GM12874 (cell line): Measurements from ENCODE around the gene GUK1.

Source experiments
- TF ChIP-seq, protein P1 (sequence below): IDR thresholded peaks from 2 replicates; pipeline ENCODE4 v1.5.1; 2011; ENCODE audit warnings: low read depth, mild to moderate bottlenecking, control low read depth, low read length, moderate library complexity; ENCODE audit not compliant: insufficient read depth

Gene GUK1

GRCh38 chr1:228095938-228096337 is 44.1 kb upstream of the GUK1 start:
- TF ChIP-seq, protein P1, sequence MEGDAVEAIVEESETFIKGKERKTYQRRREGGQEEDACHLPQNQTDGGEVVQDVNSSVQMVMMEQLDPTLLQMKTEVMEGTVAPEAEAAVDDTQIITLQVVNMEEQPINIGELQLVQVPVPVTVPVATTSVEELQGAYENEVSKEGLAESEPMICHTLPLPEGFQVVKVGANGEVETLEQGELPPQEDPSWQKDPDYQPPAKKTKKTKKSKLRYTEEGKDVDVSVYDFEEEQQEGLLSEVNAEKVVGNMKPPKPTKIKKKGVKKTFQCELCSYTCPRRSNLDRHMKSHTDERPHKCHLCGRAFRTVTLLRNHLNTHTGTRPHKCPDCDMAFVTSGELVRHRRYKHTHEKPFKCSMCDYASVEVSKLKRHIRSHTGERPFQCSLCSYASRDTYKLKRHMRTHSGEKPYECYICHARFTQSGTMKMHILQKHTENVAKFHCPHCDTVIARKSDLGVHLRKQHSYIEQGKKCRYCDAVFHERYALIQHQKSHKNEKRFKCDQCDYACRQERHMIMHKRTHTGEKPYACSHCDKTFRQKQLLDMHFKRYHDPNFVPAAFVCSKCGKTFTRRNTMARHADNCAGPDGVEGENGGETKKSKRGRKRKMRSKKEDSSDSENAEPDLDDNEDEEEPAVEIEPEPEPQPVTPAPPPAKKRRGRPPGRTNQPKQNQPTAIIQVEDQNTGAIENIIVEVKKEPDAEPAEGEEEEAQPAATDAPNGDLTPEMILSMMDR = no peak

DNA sequence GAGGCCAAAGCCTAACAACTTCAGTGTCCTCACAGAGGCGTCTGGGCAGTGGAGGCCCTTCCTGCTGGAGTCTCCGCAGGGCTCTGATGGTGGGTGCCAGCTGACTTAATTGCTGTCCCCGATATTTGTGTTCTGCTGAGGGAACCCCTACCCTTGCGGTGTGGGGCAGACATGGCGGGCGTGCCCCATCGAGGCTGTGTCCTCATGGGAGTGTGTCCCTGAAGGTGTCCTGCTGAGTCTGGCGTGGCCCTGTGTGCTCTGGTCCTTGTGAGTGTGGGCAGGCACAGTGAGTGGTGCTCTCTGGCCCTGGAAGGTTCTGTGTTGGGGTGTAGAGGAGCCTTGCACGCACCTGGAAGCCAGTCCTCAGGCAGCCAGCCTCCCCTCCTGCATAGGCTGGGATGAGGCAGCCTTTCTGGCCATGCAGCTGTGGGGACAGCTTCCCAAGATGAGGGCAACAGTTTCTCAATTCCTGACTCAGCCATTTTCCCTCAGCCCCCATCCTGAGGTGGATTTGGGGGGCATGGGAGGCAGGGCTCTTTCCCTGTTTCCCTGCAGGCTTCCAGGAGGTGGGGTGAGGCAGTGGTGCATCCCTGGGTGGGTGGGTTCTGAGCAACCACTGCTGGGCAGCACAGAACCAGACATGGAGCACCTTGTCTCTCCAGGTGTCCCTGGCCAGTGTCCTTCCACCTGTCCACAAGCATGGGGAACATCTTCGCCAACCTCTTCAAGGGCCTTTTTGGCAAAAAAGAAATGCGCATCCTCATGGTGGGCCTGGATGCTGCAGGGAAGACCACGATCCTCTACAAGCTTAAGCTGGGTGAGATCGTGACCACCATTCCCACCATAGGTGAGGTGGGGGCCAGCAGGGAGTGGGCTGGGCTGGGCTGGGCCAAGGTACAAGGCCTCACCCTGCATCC is 43.4 kb upstream of the GUK1 start:
- TF ChIP-seq, protein P1 = no peak

GRCh38 chr1:228097333-228098081 is 42.6 kb upstream of the GUK1 start:
- TF ChIP-seq, protein P1 = no peak

DNA sequence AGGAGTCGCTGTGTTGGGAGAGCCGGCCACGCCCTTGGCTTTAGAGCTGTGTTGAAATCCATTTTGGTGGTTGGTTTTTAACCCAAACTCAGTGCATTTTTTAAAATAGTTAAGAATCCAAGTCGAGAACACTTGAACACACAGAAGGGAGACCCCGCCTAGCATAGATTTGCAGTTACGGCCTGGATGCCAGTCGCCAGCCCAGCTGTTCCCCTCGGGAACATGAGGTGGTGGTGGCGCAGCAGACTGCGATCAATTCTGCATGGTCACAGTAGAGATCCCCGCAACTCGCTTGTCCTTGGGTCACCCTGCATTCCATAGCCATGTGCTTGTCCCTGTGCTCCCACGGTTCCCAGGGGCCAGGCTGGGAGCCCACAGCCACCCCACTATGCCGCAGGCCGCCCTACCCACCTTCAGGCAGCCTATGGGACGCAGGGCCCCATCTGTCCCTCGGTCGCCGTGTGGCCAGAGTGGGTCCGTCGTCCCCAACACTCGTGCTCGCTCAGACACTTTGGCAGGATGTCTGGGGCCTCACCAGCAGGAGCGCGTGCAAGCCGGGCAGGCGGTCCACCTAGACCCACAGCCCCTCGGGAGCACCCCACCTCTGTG is 41.7 kb upstream of the GUK1 start:
- TF ChIP-seq, protein P1 = no peak

GRCh38 chr1:228099331-228099732 is 40.7 kb upstream of the GUK1 start:
- TF ChIP-seq, protein P1 = no peak

- TF ChIP-seq, protein P1 = no peak
These were observed 39.1 kb upstream of the GUK1 start for GRCh38 chr1:228100822-228101613.
